Stimulated activated CD8-positive, alpha-beta memory T cell treated with anti-CD3 and anti-CD28 coated beads, Interleukin-12 subunit alpha, Interleukin-12 subunit beta, amount 100 ng/mL, for 4 hours (primary cell): ENCODE data around the gene SHROOM2.
"Not testable (repeated sequence)": the region's sequence is repeated elsewhere in the genome, so short reads cannot be mapped to it uniquely, and the experiment has no call there.

ENCODE experiments used
- DNase-seq: peaks from one replicate; pipeline ENCODE4 v3.0.0-alpha.2; 2020; ENCODE audit warnings: low read depth

The SHROOM2 gene

GRCh38 chrX:9829308-9830267, 43.4 kb downstream of the SHROOM2 start:
- DNase-seq, result no peak

GRCh38 chrX:9832811-9833210, 46.6 kb downstream of the SHROOM2 start:
- DNase-seq, result no peak

GRCh38 chrX:9835585-9836210, 49.5 kb downstream of the SHROOM2 start:
- no peak for DNase-seq

- no peak for DNase-seq
These were observed 56.3 kb downstream of the SHROOM2 start for GRCh38 chrX:9842541-9842940.

- DNase-seq, result no peak
These were observed 58.8 kb downstream of the SHROOM2 start for GRCh38 chrX:9844936-9845577.

- DNase-seq, result no peak
These were observed 59.3 kb downstream of the SHROOM2 start for GRCh38 chrX:9845578-9845952.

DNA sequence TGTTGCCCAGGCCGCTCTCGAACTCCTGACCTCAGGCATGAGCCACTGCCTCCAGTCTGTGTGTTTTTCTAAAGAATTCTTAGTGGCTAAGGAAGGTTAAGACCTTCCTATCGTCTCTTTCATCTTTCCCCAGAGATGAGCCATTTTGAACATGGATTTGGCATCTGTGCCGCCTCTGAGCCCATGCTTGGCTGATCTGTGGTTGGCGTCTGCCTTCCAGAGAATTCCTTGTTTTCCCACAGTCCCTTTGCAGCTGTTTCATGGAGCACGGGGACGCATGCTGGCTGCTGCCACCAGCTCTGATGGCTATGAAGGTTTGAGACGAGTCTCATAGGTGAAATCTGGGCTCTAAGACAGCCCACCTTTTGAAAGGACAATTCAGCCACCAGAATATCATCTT, 60.4 kb downstream of the SHROOM2 start:
- no peak for DNase-seq

DNA sequence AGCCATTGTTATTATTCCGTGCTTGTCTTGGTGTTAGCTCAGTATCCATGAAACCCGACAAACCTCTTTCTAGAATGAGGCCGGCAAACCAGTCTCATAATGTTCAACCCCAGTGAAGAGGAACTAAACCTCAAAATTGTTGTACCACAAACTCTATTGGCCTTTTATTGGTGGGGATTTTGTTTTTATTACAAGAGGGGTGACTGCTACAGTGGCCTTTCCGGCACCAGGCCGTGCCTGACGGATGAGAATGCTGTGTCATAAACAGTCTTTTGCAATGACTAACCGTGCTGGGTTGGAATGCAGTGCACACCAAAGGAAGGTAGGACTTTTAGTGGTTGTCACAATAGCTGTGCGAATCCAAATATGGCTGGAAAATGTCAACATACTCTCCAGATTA, 60.8 kb downstream of the SHROOM2 start:
- DNase-seq, result no peak

DNA sequence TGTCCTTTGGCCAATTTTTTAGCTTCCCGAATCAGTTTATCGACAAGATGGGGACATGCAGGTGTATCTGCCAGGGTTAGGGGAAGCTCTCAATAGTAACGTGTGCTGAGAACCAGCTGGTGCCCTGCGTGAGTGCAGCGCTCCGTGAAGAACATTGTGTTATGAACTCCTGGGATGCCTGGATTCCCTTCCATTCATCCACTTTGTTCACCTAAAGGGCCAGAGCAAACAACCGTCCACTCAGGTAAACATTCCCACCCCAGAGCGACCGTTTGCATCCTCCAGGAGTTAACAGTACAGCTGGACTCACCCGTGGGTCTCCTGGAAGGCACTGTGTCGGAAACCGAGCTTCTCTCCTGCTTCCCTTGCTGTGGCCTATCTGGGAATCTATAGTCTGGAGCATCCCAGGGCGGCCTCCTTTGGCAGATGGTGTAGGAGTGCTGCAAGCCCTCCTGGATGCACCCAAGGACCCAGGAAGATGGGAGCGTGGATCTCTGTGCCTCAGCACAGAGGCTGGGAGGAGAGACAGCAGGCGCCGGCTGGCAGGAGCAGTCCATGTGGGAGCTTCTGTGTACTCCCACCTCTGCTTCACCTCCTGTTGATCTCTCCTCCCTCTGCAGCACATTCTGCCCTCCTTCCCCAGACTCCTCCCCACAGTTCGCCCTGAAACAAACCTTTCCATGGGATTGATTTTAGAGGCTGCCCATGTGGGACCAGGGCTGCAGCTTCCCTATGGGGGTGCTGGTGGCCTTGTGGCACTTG, 62.7 kb downstream of the SHROOM2 start:
- DNase-seq, result no peak

DNA sequence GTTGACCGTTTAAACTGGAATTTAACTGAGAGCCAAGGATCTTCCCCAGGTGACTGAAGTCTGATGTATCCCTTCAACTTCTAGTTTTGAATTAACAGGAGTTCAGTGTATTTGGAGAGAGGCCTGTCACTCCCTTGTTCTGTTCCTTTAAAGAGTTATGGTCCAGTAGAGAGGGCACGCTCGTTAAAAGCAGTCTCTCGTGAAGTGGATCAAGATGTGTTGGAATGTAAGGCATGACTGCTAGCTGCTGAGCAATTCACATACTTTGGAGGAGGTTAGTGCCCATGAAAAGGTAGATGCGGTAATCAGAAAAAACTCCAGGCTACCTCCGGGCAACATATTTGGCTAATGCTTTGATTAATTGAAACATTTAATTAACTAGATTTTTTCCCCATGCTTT, 65.7 kb downstream of the SHROOM2 start:
- DNase-seq, result no peak

- no peak for DNase-seq
These were observed 67.1 kb downstream of the SHROOM2 start for GRCh38 chrX:9853307-9853706.

GRCh38 chrX:9855561-9856283, 69.5 kb downstream of the SHROOM2 start:
- DNase-seq, result no peak

- no peak for DNase-seq
These were observed 70.4 kb downstream of the SHROOM2 start for GRCh38 chrX:9856588-9856987.

GRCh38 chrX:9857575-9858474, 71.6 kb downstream of the SHROOM2 start:
- DNase-seq, result no peak

GRCh38 chrX:9858684-9859083, 72.5 kb downstream of the SHROOM2 start:
- DNase-seq, result not testable (repeated sequence)

DNA sequence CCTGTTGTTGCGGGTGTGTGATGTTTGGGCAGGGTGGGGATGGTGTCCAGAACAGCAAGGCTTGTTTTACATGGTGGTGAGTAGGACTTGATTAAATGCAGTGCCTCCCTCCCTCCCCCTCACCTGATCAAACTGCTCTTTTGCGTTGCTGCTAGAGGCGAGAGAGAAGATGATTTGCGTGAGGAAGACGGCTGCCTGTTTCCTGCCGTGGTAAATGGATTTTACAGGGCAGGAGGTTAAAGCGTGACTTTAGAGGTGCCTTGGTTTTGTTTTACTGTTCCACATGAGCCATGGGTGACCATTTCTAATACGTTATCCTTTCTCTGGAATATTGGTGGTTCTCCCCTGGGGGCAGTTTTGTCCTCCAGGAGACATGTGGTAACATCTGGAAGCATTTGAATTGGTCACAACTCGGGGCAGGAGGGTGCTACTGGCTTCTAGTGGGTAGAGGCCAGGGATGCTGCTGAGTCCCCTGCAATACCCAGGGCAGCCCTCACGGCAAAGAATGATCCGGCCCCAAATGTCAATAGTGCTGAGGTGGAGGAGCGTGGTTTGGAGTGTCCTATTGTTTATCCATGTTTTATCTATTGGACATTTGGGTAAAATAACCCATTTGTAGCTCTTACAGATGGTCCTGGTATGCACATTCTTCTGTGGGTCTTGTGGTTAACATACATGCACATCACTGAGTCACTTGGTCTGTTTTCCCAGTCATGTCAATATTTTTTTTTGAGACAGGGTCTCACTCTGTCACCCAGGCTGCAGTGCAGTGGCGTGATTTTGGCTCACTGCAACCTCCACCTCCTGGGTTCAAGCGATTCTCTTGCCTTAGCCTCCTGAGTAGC, 73.7 kb downstream of the SHROOM2 start:
- DNase-seq, result no peak

GRCh38 chrX:9860826-9861225, 74.6 kb downstream of the SHROOM2 start:
- DNase-seq, result no peak

DNA sequence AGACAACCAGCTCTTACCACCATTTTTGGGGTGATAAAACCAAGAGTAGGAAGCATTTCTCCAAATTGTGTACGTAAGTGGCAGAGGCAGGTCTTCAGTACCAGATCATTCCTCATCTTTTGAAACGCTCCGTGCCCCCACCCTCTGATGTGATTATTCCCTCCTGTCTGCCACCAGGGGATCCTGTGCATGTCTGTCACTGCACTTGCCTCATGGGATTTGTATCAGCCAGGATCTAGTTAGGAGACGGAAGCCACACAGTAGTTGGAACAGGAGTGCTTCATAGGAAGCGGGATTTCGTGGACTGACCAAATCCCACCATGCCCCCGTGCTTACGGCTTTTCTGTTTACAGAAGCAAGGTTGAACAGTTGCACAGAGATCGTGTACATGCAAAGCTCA, 75.5 kb downstream of the SHROOM2 start:
- no peak for DNase-seq

GRCh38 chrX:9862525-9862924, 76.3 kb downstream of the SHROOM2 start:
- DNase-seq, result no peak

DNA sequence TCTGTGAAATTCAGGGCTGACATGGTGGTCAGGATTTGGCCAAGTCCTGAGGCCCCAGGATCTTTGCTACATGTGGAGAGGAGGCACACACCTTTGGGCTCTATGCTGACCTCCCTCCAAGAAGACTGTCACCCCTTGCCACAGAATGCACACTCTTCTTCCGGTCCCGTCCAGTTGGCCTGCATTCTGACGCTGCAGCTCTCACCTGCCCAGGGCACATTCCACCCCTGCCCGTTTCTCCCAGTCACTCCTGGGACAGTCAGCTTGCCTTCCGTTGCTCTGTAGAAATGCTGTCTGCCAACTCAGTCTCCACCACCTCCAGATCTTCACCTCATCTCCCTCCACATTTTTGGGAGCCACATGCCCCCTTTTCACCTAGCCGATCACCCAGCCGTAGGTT, 76.7 kb downstream of the SHROOM2 start:
- DNase-seq, result no peak
